Measurements from ENCODE around the gene ING3.

ING3 gene

DNA sequence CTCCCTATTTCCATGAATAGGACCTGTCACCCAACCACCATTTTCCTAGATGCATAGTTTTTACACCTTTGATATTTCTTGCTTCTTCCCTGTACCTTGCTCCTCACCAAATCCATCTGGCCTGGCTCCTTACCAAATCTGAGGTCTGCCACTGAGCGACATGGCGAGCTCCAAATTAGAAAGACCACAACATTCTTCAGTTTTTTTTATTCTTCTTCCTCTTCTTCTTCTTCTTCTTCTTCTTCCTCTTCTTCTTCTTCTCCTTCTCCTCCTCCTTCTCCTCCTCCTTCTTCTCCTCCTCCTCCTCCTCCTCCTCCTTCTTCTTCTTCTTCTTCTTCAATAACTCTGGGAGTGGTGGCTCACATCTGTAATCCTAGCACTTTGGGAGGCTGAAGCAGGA lies 45.1 kb downstream of the ING3 start:
- Histone ChIP-seq H3K9me2 (replicated peaks; ENCODE audit: low read depth, low read length) (no peaks in the 10 kb centered on the region), H3K9ac (ENCODE audit: low read depth, low read length, poor library complexity, severe bottlenecking) (no peak overlapping the region), H3K79me2 (ENCODE audit: insufficient read depth, low read length) (no peaks in the 10 kb centered on the region), H3K4me3 (ENCODE audit: low read length, poor library complexity, severe bottlenecking) (no peak overlapping the region), H3K36me3 (ENCODE audit: insufficient read depth, low read length) (no peaks in the 10 kb centered on the region), H2AFZ (ENCODE audit: low read length) (no peak overlapping the region), H3K9me3 (ENCODE audit: insufficient read depth, low read depth, low read length) (no peaks in the 10 kb centered on the region), H4K20me1 (ENCODE audit: insufficient read depth, low read length, poor library complexity, severe bottlenecking) (no peaks in the 10 kb centered on the region), H3F3A (ENCODE audit: low read depth) (0 out of 2 replicates have a peak, but pooled peaks cover 4% of the 10 kb centered on the region), H3K27me3 (ENCODE audit: insufficient read depth, low read length, poor library complexity, severe bottlenecking) (no peaks in the 10 kb centered on the region), H3K4me2 (ENCODE audit: low read depth, low read length, poor library complexity, severe bottlenecking) (peak overlapping the region; percentile 52), H3K4me1 (ENCODE audit: insufficient read depth, low read length, poor library complexity, severe bottlenecking) (peaks cover 32% of the 10 kb centered on the region)
- TF ChIP-seq, protein P1, sequence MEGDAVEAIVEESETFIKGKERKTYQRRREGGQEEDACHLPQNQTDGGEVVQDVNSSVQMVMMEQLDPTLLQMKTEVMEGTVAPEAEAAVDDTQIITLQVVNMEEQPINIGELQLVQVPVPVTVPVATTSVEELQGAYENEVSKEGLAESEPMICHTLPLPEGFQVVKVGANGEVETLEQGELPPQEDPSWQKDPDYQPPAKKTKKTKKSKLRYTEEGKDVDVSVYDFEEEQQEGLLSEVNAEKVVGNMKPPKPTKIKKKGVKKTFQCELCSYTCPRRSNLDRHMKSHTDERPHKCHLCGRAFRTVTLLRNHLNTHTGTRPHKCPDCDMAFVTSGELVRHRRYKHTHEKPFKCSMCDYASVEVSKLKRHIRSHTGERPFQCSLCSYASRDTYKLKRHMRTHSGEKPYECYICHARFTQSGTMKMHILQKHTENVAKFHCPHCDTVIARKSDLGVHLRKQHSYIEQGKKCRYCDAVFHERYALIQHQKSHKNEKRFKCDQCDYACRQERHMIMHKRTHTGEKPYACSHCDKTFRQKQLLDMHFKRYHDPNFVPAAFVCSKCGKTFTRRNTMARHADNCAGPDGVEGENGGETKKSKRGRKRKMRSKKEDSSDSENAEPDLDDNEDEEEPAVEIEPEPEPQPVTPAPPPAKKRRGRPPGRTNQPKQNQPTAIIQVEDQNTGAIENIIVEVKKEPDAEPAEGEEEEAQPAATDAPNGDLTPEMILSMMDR (conservative IDR thresholded peaks at IDR 0.05; ENCODE audit: low read length) = no peak
- TF ChIP-seq EZH2phosphoT487 (IDR thresholded peaks at IDR 0.05; ENCODE audit: borderline replicate concordance) = no peak

DNA sequence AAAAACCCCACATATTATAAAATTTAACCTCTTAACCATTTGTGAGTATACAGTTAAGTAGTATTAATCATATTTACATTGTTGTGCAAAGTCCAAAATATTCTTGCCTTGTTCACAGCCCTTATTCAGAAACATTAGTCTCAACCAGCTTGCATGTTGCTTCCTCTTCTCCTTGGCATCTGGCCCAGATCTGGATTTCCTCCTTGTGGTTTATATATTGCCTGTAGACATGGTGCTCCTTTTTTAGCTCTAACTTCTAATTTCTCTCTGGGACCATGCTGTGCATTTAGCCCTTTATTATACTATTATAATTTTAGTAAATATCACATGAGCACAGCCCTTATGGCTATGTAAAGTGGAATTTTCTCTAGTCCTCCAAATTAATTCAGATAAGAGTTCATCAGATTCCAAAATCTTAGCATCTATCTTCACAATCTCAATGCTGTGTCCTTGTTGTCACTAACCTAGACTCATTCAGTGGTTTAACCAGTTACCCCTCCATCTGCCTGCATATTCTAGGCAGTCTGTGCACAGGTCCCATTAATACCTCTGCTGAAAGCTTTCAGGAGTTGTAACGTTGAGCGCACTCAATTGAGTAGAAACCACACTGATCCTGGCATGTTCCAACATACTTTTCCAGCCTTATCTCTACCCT lies 45.9 kb downstream of the ING3 start:
- H4K20me1 ChIP-seq (ENCODE audit: insufficient read depth, low read length, poor library complexity, severe bottlenecking) = no peaks in the 10 kb centered on the region
- H3K4me3 ChIP-seq (ENCODE audit: low read length, poor library complexity, severe bottlenecking) = peak overlapping the region; percentile 45
- 0 out of 2 replicates have a peak, but pooled peaks cover 4% of the 10 kb centered on the region for H3F3A ChIP-seq (ENCODE audit: low read depth)
- H3K36me3 ChIP-seq (ENCODE audit: insufficient read depth, low read length) = no peaks in the 10 kb centered on the region
- no peak overlapping the region for H3K9ac ChIP-seq (ENCODE audit: low read depth, low read length, poor library complexity, severe bottlenecking)
- TF ChIP-seq, protein P1 (conservative IDR thresholded peaks at IDR 0.05; ENCODE audit: low read length) = no peak
- TF ChIP-seq EZH2phosphoT487 (IDR thresholded peaks at IDR 0.05; ENCODE audit: borderline replicate concordance) = no peak
- H3K4me2 ChIP-seq (ENCODE audit: low read depth, low read length, poor library complexity, severe bottlenecking) = peak overlapping the region; percentile 52
- peaks cover 32% of the 10 kb centered on the region for H3K4me1 ChIP-seq (ENCODE audit: insufficient read depth, low read length, poor library complexity, severe bottlenecking)
- H3K9me3 ChIP-seq (ENCODE audit: insufficient read depth, low read depth, low read length) = no peaks in the 10 kb centered on the region
- H3K9me2 ChIP-seq (replicated peaks; ENCODE audit: low read depth, low read length) = no peaks in the 10 kb centered on the region
- no peaks in the 10 kb centered on the region for H3K79me2 ChIP-seq (ENCODE audit: insufficient read depth, low read length)
- 0 out of 2 replicates have a peak overlapping the region, but pooled peaks have one; percentile 5 for H2AFZ ChIP-seq (ENCODE audit: low read length)
- H3K27me3 ChIP-seq (ENCODE audit: insufficient read depth, low read length, poor library complexity, severe bottlenecking) = no peaks in the 10 kb centered on the region

DNA sequence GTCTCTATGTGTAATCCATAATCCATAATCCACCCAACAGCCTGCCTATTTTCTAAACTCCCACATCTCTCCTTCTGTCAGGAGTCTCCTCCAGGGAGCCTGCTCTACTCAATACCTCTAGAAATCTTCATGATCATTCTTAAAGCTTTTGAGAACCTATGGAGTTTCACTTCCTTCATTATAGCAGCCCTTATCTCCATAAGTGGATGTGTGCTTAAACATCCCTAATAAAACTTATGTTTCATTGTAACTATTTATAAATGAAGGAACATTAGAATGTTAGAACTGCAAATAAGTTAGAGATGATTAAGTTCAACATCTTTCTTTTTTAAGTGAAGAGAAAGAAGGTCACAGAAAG lies 46.4 kb downstream of the ING3 start:
- Histone ChIP-seq H3K9ac (ENCODE audit: low read depth, low read length, poor library complexity, severe bottlenecking) (no peak overlapping the region), H3K79me2 (ENCODE audit: insufficient read depth, low read length) (no peaks in the 10 kb centered on the region), H3K27me3 (ENCODE audit: insufficient read depth, low read length, poor library complexity, severe bottlenecking) (no peaks in the 10 kb centered on the region), H3K4me3 (ENCODE audit: low read length, poor library complexity, severe bottlenecking) (peak overlapping the region; percentile 45), H3K4me2 (ENCODE audit: low read depth, low read length, poor library complexity, severe bottlenecking) (peak overlapping the region; percentile 52), H3K9me2 (replicated peaks; ENCODE audit: low read depth, low read length) (no peaks in the 10 kb centered on the region), H3K9me3 (ENCODE audit: insufficient read depth, low read depth, low read length) (no peaks in the 10 kb centered on the region), H3F3A (ENCODE audit: low read depth) (0 out of 2 replicates have a peak, but pooled peaks cover 4% of the 10 kb centered on the region), H4K20me1 (ENCODE audit: insufficient read depth, low read length, poor library complexity, severe bottlenecking) (no peaks in the 10 kb centered on the region), H3K4me1 (ENCODE audit: insufficient read depth, low read length, poor library complexity, severe bottlenecking) (peaks cover 32% of the 10 kb centered on the region), H2AFZ (ENCODE audit: low read length) (0 out of 2 replicates have a peak overlapping the region, but pooled peaks have one; percentile 5), H3K36me3 (ENCODE audit: insufficient read depth, low read length) (no peaks in the 10 kb centered on the region)
- TF ChIP-seq EZH2phosphoT487 (IDR thresholded peaks at IDR 0.05; ENCODE audit: borderline replicate concordance) = no peak
- TF ChIP-seq, protein P1 (conservative IDR thresholded peaks at IDR 0.05; ENCODE audit: low read length) = no peak

Measured in Loucy (cell line).